Measurements from ENCODE around the gene U2SURP. TPM values are rescaled to one million over a fixed set of nuclear protein-coding genes. Genes with fewer than 3 reads are reported as not detected.

Gene U2SURP
- total and polyA plus RNA-seq, 4 donors, result 8.3 to 41.2 (median 30.3) TPM

DNA sequence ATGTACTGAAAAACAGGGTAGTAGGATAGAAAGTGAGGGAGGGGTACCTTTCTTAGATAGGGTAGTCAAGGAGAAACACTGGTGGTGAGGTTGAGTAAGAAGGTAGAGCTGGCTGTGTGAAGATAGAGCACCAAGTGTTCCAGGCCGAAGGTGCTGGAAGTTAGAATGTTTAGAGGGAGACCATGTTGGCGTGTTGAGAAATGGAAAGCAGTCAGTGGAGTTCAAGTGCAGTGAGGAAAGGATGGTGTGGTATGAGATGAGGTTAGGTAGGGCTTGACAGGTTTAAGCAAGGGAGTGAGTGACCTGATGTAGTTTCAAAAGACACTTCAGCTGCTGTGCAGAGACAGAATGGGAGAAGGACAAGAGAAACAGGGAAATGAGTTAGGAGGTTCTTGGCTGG, 64.0 kb downstream of the U2SURP start:
- H3K9ac ChIP-seq (ENCODE audit: low read depth in 1 of 2, low read length in 2 of 2), result no peak overlapping the region
- H3K4me3 ChIP-seq (ENCODE audit: low read depth in 1 of 3, low read length in 3 of 3), result no peak overlapping the region
- H3K36me3 ChIP-seq (ENCODE audit: control insufficient read depth in 4 of 4, insufficient read depth in 3 of 4, low read depth in 1 of 4, low read length in 3 of 4), result no peaks in the 10 kb centered on the region
- H3K9me3 ChIP-seq (ENCODE audit: control insufficient read depth in 4 of 4, low read length in 3 of 4), result no peaks in the 10 kb centered on the region
- H3K27me3 ChIP-seq (ENCODE audit: control insufficient read depth in 4 of 4, insufficient read depth in 4 of 4, low read length in 3 of 4), result no peaks in the 10 kb centered on the region
- peak overlapping the region in 1 of 2 donors; percentile 76 for H3K27ac ChIP-seq (ENCODE audit: low read depth in 1 of 2, low read length in 2 of 2)
- TF ChIP-seq RXRA (IDR thresholded peaks at IDR 0.05) (no peak), GABPA (IDR thresholded peaks at IDR 0.05 in 1 of 2, conservative IDR thresholded peaks at IDR 0.05 in 1 of 2) (no peak), YY1 (IDR thresholded peaks at IDR 0.05) (no peak)
- DNase-seq (ENCODE audit: low spot score), result no peak
- 97% methylated on average over 2 of the region's 2 CpGs for WGBS
- H3K4me1 ChIP-seq (ENCODE audit: control insufficient read depth in 4 of 4, insufficient read depth in 4 of 4, low read length in 3 of 4), result peaks cover 0 to 8% (median 3%) of the 10 kb centered on the region in 4 donors

DNA sequence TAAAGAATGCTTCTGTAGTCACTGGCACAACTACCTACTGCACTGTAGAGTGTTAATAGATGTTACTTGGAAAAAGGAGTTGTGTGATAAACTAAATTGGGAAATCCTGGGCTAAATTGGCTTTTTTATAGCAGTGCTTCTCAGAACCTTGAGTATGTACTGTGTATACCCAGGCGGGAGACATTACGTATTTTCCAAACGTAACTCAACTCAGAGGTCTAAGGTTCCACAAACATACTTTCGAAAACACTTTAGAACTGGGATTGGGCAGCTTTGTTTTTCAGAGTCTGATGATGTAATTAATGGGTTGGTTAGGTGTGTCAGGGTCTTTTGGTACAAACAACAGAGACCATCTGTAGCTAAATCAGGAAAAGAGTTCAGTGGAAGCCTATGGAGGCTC, 64.7 kb downstream of the U2SURP start:
- Histone ChIP-seq H3K4me1 (ENCODE audit: control insufficient read depth in 4 of 4, insufficient read depth in 4 of 4, low read length in 3 of 4) (peaks cover 0 to 8% (median 3%) of the 10 kb centered on the region in 4 donors), H3K36me3 (ENCODE audit: control insufficient read depth in 4 of 4, insufficient read depth in 3 of 4, low read depth in 1 of 4, low read length in 3 of 4) (no peaks in the 10 kb centered on the region), H3K9me3 (ENCODE audit: control insufficient read depth in 4 of 4, low read length in 3 of 4) (no peaks in the 10 kb centered on the region), H3K9ac (ENCODE audit: low read depth in 1 of 2, low read length in 2 of 2) (no peak overlapping the region), H3K27me3 (ENCODE audit: control insufficient read depth in 4 of 4, insufficient read depth in 4 of 4, low read length in 3 of 4) (no peaks in the 10 kb centered on the region), H3K27ac (ENCODE audit: low read depth in 1 of 2, low read length in 2 of 2) (no peak overlapping the region), H3K4me3 (ENCODE audit: low read depth in 1 of 3, low read length in 3 of 3) (no peak overlapping the region)
- 85% methylated on average over 4 of the region's 4 CpGs for WGBS
- TF ChIP-seq GABPA (IDR thresholded peaks at IDR 0.05 in 1 of 2, conservative IDR thresholded peaks at IDR 0.05 in 1 of 2), result no peak
- TF ChIP-seq TAF1 (conservative IDR thresholded peaks at IDR 0.05), result no peak
- TF ChIP-seq RXRA (IDR thresholded peaks at IDR 0.05), result no peak
- TF ChIP-seq, protein P1, sequence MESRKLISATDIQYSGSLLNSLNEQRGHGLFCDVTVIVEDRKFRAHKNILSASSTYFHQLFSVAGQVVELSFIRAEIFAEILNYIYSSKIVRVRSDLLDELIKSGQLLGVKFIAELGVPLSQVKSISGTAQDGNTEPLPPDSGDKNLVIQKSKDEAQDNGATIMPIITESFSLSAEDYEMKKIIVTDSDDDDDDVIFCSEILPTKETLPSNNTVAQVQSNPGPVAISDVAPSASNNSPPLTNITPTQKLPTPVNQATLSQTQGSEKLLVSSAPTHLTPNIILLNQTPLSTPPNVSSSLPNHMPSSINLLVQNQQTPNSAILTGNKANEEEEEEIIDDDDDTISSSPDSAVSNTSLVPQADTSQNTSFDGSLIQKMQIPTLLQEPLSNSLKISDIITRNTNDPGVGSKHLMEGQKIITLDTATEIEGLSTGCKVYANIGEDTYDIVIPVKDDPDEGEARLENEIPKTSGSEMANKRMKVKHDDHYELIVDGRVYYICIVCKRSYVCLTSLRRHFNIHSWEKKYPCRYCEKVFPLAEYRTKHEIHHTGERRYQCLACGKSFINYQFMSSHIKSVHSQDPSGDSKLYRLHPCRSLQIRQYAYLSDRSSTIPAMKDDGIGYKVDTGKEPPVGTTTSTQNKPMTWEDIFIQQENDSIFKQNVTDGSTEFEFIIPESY (IDR thresholded peaks at IDR 0.05), result no peak
- no peak for TF ChIP-seq RAD21 (IDR thresholded peaks at IDR 0.05)
- TF ChIP-seq, protein P2, sequence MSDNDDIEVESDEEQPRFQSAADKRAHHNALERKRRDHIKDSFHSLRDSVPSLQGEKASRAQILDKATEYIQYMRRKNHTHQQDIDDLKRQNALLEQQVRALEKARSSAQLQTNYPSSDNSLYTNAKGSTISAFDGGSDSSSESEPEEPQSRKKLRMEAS (IDR thresholded peaks at IDR 0.05), result no peak
- TF ChIP-seq, protein P3, sequence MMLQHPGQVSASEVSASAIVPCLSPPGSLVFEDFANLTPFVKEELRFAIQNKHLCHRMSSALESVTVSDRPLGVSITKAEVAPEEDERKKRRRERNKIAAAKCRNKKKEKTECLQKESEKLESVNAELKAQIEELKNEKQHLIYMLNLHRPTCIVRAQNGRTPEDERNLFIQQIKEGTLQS (IDR thresholded peaks at IDR 0.05), result no peak
- no peak for TF ChIP-seq JUND (IDR thresholded peaks at IDR 0.05)
- no peak for TF ChIP-seq HNF4A (conservative IDR thresholded peaks at IDR 0.05)
- no peak for TF ChIP-seq NR2F2 (IDR thresholded peaks at IDR 0.05)
- TF ChIP-seq, protein P4, sequence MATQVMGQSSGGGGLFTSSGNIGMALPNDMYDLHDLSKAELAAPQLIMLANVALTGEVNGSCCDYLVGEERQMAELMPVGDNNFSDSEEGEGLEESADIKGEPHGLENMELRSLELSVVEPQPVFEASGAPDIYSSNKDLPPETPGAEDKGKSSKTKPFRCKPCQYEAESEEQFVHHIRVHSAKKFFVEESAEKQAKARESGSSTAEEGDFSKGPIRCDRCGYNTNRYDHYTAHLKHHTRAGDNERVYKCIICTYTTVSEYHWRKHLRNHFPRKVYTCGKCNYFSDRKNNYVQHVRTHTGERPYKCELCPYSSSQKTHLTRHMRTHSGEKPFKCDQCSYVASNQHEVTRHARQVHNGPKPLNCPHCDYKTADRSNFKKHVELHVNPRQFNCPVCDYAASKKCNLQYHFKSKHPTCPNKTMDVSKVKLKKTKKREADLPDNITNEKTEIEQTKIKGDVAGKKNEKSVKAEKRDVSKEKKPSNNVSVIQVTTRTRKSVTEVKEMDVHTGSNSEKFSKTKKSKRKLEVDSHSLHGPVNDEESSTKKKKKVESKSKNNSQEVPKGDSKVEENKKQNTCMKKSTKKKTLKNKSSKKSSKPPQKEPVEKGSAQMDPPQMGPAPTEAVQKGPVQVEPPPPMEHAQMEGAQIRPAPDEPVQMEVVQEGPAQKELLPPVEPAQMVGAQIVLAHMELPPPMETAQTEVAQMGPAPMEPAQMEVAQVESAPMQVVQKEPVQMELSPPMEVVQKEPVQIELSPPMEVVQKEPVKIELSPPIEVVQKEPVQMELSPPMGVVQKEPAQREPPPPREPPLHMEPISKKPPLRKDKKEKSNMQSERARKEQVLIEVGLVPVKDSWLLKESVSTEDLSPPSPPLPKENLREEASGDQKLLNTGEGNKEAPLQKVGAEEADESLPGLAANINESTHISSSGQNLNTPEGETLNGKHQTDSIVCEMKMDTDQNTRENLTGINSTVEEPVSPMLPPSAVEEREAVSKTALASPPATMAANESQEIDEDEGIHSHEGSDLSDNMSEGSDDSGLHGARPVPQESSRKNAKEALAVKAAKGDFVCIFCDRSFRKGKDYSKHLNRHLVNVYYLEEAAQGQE (IDR thresholded peaks at IDR 0.05), result no peak
- no peak for TF ChIP-seq HNF4G (IDR thresholded peaks at IDR 0.05)
- no peak for DNase-seq (ENCODE audit: low spot score)

Measured in liver (tissue), 9 donors.